GM12874 (cell line): ENCODE results near the gene LRFN2.

Experiments
- CTCF ChIP-seq: IDR thresholded peaks from 2 replicates; pipeline ENCODE4 v1.5.1; 2011; ENCODE audit warnings: low read depth, mild to moderate bottlenecking, control low read depth, low read length, moderate library complexity; ENCODE audit not compliant: insufficient read depth

Gene LRFN2

GRCh38 chr6:40362859-40363258, 224.3 kb downstream of the LRFN2 start:
- no peak for TF ChIP-seq CTCF

- no peak for TF ChIP-seq CTCF
These were observed 227.4 kb downstream of the LRFN2 start for GRCh38 chr6:40359808-40360207.

- TF ChIP-seq CTCF: no peak
These were observed 228.4 kb downstream of the LRFN2 start for GRCh38 chr6:40358473-40359460.

- TF ChIP-seq CTCF: no peak
These were observed 230.8 kb downstream of the LRFN2 start for GRCh38 chr6:40356242-40356910.

- no peak for TF ChIP-seq CTCF
These were observed 231.6 kb downstream of the LRFN2 start for GRCh38 chr6:40355532-40355931.

- TF ChIP-seq CTCF: no peak
These were observed 232.1 kb downstream of the LRFN2 start for GRCh38 chr6:40355066-40355465.

- no peak for TF ChIP-seq CTCF
These were observed 233.2 kb downstream of the LRFN2 start for GRCh38 chr6:40353967-40354452.
